ENCODE data around the gene BBLN.

BBLN gene

DNA sequence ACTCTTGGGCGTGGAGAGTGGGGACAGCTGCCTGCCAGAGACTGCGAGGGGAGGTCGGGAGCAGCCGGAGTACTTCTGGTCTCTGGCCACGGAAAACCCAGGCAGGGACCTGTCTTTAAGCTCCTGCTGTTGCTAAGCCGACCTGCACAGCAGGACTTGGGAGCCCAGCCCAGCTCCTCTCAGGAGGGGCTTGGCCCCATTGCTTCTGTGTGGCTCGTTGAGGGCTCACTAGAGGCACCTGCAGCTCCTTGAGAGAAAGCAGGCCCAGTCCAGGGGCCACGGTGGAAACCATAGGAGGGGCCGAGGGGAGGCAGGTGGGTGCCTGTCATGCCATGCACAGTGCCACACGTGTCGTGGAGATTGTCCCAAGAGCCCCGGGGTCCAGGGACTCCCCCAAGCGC lies 14.1 kb upstream of the BBLN start:
- no peak for TF ChIP-seq SPI1 (IDR thresholded peaks at IDR 0.05; ENCODE audit: borderline replicate concordance, low read depth)
- TF ChIP-seq, protein P1, sequence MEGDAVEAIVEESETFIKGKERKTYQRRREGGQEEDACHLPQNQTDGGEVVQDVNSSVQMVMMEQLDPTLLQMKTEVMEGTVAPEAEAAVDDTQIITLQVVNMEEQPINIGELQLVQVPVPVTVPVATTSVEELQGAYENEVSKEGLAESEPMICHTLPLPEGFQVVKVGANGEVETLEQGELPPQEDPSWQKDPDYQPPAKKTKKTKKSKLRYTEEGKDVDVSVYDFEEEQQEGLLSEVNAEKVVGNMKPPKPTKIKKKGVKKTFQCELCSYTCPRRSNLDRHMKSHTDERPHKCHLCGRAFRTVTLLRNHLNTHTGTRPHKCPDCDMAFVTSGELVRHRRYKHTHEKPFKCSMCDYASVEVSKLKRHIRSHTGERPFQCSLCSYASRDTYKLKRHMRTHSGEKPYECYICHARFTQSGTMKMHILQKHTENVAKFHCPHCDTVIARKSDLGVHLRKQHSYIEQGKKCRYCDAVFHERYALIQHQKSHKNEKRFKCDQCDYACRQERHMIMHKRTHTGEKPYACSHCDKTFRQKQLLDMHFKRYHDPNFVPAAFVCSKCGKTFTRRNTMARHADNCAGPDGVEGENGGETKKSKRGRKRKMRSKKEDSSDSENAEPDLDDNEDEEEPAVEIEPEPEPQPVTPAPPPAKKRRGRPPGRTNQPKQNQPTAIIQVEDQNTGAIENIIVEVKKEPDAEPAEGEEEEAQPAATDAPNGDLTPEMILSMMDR (IDR thresholded peaks at IDR 0.05; ENCODE audit: insufficient read depth, low read length) = no peak
- no peak for TF ChIP-seq GABPA (IDR thresholded peaks at IDR 0.05; ENCODE audit: low read depth)
- TF ChIP-seq, protein P2, sequence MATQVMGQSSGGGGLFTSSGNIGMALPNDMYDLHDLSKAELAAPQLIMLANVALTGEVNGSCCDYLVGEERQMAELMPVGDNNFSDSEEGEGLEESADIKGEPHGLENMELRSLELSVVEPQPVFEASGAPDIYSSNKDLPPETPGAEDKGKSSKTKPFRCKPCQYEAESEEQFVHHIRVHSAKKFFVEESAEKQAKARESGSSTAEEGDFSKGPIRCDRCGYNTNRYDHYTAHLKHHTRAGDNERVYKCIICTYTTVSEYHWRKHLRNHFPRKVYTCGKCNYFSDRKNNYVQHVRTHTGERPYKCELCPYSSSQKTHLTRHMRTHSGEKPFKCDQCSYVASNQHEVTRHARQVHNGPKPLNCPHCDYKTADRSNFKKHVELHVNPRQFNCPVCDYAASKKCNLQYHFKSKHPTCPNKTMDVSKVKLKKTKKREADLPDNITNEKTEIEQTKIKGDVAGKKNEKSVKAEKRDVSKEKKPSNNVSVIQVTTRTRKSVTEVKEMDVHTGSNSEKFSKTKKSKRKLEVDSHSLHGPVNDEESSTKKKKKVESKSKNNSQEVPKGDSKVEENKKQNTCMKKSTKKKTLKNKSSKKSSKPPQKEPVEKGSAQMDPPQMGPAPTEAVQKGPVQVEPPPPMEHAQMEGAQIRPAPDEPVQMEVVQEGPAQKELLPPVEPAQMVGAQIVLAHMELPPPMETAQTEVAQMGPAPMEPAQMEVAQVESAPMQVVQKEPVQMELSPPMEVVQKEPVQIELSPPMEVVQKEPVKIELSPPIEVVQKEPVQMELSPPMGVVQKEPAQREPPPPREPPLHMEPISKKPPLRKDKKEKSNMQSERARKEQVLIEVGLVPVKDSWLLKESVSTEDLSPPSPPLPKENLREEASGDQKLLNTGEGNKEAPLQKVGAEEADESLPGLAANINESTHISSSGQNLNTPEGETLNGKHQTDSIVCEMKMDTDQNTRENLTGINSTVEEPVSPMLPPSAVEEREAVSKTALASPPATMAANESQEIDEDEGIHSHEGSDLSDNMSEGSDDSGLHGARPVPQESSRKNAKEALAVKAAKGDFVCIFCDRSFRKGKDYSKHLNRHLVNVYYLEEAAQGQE (IDR thresholded peaks at IDR 0.05; ENCODE audit: insufficient replicate concordance, low read depth) = no peak
- TF ChIP-seq POLR2AphosphoS5 (IDR thresholded peaks at IDR 0.05; ENCODE audit: low read depth) = no peak
- Histone ChIP-seq H3K27ac (replicated peaks) (no peak overlapping the region), H3K27me3 (ENCODE audit: insufficient read depth, poor library complexity, severe bottlenecking) (no peaks in the 10 kb centered on the region), H3K4me3 (replicated peaks; ENCODE audit: insufficient read depth, low read length) (no peak overlapping the region)
- DNase-seq (ENCODE audit: low read depth in 1 of 2, low spot score in 1 of 2) = no peak

DNA sequence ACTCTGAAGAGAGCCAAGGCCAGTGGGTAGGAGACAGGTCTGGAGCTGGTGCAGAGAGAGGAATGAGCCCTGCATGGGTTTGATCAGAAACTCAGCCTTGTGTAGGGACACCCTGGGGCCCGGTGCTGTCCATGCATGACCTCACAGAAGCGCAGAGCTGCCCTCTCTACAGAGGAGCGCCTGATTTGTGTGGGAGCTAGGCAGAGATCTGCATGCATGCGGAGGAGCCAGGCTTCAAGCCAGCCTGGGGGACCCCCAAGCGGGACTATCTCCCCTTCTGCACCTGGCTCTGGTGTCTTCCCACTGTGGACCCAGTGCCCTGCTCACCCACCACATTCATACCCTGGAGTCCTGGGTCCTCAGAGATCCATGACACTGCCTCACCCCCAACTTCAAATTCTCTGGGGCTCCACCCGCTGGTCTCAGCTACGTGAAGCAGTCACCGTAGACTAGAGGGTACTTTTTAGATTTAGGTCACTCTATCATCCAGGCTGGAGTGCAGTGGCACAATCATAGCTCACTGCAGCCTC lies 13.4 kb upstream of the BBLN start:
- DNase-seq (ENCODE audit: low read depth in 1 of 2, low spot score in 1 of 2) = no peak
- Histone ChIP-seq H3K27ac (replicated peaks) (no peak overlapping the region), H3K4me3 (replicated peaks; ENCODE audit: insufficient read depth, low read length) (no peak overlapping the region), H3K27me3 (ENCODE audit: insufficient read depth, poor library complexity, severe bottlenecking) (no peaks in the 10 kb centered on the region)
- TF ChIP-seq, protein P1 (IDR thresholded peaks at IDR 0.05; ENCODE audit: insufficient read depth, low read length) = no peak
- TF ChIP-seq POLR2AphosphoS5 (IDR thresholded peaks at IDR 0.05; ENCODE audit: low read depth) (no peak), SPI1 (IDR thresholded peaks at IDR 0.05; ENCODE audit: borderline replicate concordance, low read depth) (no peak), GABPA (IDR thresholded peaks at IDR 0.05; ENCODE audit: low read depth) (no peak)
- TF ChIP-seq, protein P2 (IDR thresholded peaks at IDR 0.05; ENCODE audit: insufficient replicate concordance, low read depth) = no peak

DNA sequence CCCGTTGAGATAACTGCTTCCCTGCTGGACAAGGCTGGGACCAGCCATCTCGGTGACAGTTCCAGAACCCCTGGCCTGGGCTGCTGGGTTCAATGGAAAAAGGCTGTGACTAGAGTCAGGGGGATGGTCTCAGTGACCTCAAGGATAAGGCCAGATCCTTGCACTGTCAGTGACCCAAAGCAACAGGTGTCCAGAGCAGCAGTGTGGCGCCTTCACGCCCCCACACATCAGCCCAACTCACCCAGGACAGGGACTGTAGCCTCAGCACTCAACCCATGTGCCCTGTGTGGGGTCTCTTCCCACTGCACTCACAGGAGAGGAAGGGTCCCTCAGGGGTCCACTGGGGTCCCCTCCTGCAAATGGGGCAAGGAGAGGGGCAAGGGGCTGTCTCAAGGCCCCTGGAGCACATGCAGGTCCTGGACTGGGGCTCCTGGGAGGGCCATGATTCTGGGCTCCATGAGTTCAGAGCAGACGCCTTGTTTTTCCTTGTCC lies 11.5 kb upstream of the BBLN start:
- no peaks in the 10 kb centered on the region for H3K27me3 ChIP-seq (ENCODE audit: insufficient read depth, poor library complexity, severe bottlenecking)
- TF ChIP-seq, protein P1 (IDR thresholded peaks at IDR 0.05; ENCODE audit: insufficient read depth, low read length) = no peak
- TF ChIP-seq, protein P2 (IDR thresholded peaks at IDR 0.05; ENCODE audit: insufficient replicate concordance, low read depth) = no peak
- no peak for TF ChIP-seq SPI1 (IDR thresholded peaks at IDR 0.05; ENCODE audit: borderline replicate concordance, low read depth)
- TF ChIP-seq POLR2AphosphoS5 (IDR thresholded peaks at IDR 0.05; ENCODE audit: low read depth) = no peak
- no peak for TF ChIP-seq GABPA (IDR thresholded peaks at IDR 0.05; ENCODE audit: low read depth)
- no peak for DNase-seq (ENCODE audit: low read depth in 1 of 2, low spot score in 1 of 2)
- no peak overlapping the region for H3K27ac ChIP-seq (replicated peaks)
- H3K4me3 ChIP-seq (replicated peaks; ENCODE audit: insufficient read depth, low read length) = no peak overlapping the region
